HG03521 (cell line): ENCODE results near the gene ARSG.
A peak's percentile ranks its signal among the peaks of the same experiment; 100 is the strongest.

Source experiments
- ATAC-seq: cut with Tn5 transposase; IDR thresholded peaks from one replicate; pipeline ENCODE4 v1.9.1; 2021; ENCODE audit warnings: mild to moderate bottlenecking, moderate library complexity; ENCODE audit not compliant: unreplicated experiment

ARSG gene

DNA sequence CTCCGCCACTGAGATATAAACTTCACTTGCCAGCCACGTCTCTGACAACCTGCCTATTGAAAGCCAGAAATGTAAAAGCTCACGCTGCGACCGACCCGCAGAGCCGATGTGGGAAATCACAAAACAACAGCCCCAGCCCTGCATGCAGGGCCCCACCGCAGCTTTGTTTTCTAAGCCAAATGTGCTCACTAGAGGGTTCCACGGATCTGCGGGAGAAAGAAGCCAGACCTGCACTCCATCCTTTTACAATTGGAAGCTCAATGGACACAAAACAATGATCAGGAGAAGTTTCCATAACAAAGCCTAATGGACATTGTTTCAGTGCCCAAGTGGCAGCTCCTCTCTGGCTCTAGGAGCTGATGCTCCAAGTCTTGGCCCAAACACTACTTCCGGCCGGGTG, 132.9 kb downstream of the ARSG start:
- no peak for ATAC-seq

DNA sequence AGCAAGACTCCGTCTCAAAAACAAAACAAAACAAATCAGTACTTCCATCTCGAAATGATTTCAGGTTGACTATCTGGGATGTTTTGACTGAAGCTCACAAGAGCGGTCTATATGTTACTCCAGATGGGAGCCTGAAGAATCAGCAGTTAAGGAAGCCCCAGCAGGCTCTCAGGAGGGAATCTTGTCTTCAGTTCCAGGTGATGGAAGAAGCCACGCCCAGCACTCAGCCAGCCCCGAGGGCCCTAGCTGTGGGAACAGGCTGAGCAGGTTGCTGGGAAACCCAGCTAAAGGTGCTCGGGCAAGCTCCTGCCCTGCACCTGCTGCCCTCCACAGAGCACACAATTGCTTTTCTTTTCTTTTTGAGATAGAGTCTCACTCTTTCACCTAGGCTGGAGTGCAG, 133.6 kb downstream of the ARSG start:
- ATAC-seq = no peak

DNA sequence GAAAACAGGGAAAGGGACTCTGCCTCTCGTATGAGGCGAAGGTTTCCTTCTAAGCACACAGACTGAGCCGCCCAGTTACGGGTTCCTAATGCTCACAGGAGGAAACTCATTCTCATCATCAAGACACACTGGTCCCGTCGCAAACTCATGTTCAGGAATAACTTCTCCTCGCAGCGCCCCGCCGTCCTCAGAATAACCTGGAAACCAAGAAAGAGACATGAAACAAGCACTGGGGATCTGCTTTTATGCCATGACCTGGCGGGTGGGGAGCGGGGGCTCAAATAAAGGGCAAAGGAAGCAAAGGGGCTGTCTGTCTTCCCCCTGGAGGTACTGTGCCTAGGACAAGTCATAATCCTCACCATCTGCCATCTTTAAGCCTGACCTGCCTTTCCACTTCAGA, 134.7 kb downstream of the ARSG start:
- ATAC-seq = no peak

DNA sequence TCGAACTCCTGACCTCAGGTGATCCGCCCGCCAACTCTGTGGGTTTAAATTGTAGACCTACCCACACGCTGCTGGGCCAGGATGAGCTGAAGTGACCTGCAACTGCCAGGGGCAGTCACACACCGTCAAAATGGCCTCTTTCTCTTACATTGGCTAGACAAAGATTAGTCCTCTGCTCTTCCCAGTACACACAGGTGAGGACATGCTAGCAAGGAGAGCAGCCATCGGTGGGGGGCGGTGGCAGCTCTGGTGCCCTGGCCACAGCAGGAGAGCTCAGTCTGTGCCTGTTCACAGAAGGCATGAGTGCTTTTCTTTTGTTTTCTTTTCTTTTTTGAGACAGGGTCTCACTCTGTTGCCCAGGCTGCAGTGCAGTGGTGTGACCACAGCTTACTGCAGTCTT, 136.3 kb downstream of the ARSG start:
- no peak for ATAC-seq

DNA sequence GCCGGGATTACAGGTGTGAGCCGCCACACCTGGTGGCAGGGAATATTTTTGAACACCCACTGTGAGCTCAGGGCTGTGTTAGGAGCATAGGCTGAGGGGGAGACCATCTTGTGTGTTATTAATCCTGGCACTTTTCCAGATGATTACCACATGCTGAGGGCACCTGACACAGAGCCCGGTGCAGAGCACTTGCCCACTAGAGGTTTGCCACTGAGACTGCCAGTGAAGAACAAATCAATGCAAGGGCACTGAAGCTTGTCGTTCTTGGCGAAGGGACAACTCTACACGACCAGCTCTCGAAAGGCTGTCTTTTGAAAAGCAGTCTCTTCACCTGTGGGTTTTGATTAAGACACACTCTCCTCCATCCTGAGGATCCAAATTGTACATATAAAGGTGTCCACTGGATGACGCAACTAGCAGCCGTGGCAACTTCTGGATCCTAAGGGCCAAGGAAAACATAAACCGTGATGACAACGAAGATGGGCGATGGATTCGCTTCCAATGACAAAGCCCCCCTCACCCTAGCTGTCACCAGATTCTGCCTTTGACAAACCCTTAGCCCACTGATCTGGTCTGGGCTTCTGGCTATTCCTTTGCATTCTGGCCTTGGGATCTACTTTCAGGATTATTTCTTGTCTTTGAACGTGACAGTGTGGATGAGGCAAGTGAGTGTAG, 137.3 kb downstream of the ARSG start:
- ATAC-seq = no peak

DNA sequence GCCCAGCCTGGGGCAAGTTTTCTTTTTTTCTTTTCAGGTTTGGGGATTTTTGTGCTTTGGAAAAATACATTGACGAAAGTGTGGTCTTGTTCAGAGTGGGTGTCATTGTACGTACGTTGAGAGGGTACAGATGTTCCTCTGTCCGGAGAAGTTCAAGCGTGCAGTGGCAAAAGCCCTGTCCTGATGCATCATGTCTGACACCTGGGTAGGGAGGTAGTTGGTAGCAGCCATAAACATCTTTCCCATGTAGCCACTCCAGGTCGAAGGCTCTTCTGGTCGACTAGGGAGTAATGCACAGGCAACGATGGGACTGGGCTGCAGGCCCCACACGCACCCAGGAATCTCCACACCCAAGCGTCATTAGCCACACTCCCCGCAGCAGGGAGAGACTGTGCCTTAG, 138.6 kb downstream of the ARSG start:
- ATAC-seq = no peak

DNA sequence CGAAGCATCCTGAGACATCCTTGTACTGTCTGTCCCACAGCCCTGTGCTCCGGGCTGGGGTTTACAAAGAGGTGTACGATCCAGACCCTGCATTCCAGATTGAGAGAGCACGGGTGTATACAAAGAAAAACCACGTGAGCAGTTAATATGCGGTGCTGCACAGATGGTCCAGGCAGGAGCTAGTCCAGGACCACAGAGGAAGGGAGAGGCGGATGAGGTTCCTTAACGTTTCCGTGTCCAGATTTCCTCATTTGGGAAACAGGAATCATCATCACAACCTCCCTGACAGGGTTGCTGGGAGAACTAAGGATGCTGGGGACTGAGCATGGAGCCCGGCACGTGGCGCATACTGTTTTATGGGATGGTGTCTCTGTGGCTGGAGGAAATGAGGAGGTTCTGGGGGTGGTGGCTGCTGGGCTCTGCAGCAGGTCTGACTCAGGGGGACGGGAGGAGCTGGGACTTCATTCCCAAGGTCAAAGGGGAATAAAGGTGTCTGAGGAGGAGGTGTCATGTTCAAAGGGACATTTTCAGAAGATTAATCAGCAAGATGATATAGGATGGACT, 139.8 kb downstream of the ARSG start:
- no peak for ATAC-seq

DNA sequence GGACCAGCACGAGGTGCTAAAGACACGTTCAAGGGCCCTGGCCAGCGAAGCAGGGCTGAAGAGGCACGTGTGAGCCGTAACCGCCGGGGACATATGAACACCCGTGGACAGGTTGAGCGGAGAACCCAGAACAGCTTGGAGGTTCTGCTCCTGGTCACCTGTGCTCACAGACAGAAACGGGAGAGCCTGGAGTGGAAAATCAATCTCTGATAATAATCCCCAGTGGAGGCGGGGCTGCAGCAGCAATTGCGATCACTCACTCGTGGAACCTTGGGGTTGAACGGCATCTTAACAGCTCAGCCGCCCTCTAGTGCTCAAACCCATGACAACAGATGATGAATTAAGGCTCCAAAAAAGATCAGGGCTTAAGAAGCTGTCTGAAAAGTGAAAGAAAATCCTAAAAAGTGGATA, 140.4 kb downstream of the ARSG start:
- no peak for ATAC-seq

DNA sequence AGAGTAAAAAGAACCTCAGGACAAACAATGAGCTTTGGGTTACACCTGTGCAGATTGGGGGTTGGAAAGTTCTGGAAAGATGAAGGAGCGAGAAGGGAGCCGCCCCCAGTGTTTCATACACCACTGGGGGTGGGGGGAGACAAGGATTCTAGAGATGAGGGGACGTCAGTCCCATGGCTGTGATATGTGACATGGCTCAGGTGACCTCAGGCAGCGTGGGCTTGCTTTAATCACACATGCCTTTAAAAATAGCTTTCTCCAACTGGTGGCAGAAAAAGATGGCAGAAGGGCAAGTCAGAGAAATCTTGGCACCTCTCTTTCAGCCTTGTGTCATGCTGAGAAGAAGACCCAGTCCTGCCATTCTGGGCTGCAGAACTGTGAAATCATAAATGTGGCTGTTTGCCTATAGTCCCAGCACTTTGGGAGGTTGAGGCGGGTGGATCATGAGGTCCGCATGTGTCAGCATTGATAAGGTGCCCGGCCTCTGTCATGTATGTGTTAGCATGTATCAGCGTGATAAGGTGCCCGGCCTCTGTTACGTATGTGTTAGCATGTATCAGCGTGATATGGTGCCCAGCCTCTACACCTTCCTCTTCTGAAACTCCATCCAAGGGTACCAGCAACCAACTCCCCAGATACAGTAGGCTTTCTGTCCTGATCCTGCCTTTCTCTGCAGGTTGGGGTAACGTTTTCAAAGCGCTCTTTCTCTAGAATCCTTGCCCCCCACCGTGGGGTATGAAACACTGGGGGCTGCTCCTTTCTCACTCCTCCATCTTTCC, 141.0 kb downstream of the ARSG start:
- no peak for ATAC-seq

DNA sequence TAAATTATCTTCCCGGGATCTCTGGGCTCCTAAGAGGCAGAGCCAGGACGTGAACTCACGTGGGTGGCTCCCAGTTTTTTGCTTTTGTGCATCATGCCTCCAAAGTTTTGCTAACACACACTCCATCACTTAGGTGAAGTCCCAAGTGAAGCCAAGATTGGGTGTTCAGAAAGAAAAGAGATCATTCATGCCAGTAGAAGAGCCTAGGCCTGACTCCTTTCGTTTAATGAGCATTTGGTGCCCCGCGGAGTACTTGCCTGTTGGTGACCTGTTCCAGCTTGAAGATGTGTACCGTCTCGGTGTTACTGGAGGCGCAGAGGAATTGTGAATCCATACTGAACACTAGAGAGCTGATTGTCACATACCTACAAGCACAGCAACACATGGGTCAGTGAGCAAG, 141.9 kb downstream of the ARSG start:
- ATAC-seq = no peak

DNA sequence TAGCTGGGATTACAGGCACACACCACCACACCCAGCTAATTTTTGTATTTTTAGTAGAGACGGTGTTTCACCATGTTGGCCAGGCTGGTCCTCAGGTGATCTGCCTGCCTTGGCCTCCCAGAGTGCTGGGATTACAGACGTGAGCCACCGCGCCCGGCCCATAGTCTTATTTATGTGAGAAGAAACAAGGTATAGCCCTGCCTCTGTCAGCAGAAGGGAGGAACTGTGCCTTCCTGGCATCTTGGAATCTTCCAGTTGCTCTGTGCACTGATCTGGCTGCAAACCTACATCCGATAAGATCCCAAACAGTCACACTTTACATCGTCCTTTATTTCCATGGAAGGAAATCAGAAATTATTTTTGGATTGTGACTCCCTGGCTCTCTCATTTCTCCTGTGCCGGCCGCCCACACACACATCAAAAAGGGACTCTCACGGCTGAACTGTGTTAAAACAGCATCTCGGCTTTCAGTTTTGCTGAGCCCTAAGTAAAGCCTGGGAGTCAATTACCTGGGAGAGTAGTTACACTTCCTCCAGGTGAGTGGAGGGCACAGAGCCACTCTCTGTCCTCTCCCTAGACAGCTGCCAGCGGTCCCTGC, 142.7 kb downstream of the ARSG start:
- no peak for ATAC-seq

DNA sequence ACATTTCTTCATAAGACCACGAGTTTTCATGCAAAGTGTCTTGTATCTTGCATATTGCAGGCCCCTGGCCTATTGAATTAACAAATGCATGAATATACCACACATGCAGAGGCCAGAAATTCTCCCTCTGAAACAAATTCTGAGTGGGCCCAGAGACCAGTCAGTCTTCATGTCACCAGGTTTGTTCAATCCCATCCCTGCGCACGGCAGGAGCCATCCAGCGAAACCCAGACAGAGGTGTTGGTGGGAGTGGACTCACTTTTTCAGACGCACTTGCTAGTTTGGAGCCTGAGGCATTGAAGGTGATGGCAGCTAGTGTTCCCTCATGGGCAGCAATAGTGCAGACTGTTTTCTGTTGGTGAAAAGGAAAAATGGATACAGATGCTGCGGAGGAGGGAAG, 144.1 kb downstream of the ARSG start:
- ATAC-seq = no peak

DNA sequence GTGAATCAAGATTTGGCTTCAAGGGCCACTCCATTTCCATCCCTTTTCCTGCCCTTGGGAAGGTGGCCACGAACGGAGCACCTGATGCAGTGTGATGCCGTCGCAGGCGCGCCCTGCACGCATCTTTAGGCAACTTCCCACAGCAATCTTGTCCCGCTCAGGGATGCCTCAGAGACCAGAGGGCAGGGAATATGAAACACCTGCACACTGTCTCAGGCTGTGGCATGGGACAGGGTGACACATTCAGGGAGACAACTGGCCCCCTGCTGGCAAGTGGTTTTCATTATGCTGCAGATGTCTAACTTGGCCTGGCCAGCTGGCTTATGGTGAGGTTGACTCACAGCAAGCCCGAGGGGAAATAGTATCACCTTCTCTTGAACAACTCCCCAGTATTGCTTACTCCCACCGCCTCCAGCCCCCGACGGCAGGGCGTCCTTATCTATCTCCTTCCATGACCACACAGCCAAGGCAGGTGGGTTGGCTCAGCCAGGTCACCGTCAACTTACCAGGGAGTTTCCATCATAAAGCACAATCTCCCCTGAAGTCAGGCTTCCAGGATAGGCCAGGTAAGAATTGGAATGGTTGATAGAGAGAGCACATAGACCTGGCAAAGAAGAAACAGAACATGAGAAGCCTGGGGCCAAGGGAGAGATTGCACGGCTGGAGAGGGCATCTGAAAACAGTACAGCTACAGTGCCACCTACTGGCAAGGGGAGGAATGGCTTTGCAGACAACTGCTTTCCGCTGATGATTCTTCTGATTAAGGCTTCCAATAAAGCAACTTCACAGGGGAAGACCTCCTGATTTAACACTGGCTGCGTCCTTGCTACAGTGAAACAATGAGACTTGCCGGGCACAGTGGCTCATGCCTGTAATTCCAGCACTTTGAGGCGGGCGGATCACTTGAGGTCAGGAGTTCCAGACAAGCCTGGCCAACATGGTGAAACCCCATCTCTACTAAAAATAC, 144.9 kb downstream of the ARSG start:
- ATAC-seq = peak; percentile 45

DNA sequence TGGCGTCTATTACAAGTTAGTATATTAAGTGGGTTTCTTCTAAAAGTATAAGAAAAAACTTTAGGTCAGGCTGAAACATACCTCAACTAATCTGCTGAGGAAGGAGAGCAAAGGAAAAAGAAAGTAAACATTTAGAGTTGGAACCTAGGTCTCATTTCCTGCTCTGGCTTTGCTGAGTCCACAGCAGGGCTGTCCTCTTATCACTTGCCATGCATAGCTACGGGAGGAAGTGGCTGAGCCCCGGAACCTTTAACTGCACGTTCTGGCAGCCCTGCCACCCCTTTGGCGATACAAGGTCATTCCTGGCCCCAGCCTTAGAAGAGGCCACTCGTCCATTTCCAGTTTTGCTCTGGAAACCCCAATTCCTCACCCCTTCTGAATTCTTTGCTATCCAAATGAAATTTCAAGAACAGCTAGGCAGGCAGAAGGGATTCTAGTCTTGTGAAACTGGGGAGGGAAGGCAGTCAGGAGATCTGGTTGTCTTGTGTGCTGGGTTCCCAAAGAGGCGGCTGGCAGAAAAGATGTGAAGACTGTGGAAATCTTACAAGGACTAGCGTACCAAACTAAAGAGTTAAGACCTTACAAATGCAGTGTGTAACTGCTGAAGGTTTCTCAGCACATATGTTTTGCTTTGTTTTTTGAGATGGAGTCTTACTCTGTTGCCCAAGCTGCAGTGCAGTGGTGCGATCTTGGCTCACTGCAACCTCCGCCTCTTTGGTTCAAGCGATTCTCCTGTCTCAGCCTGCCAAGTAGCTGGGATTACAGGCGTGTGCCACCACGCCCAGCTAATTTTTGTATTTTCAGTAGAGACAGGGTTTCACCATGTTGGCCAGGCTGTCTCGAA, 146.9 kb downstream of the ARSG start:
- peak; percentile 60 for ATAC-seq

DNA sequence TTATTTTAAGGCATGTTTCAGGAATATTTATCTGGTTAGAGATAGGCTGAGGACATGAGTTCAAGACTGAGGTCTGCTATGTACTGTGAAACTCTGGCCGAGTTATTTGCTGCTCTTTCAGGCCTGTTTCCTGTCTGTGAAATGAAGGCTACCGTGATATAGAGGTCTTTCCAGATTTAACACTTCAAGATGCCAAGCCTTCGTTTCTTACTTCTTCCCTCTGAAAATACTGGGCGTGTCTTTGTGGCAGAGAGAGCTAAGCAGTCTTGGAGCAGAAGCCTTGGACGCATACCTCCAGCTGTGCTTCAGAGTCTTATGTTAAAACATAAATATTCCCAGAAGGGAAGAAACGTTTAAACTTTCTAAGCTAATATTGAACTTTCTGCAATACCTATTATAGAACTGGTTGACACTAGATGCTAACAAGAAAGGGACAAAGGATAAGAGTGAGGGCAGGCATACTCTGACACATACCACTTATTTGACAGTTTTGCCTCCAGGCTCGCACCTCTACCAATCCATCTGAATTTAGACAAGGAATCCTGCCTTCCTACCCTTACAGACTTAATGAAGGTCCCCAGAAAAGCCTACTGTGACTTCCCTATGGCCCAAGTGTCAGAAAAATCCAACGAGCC, 148.5 kb downstream of the ARSG start:
- no peak for ATAC-seq

DNA sequence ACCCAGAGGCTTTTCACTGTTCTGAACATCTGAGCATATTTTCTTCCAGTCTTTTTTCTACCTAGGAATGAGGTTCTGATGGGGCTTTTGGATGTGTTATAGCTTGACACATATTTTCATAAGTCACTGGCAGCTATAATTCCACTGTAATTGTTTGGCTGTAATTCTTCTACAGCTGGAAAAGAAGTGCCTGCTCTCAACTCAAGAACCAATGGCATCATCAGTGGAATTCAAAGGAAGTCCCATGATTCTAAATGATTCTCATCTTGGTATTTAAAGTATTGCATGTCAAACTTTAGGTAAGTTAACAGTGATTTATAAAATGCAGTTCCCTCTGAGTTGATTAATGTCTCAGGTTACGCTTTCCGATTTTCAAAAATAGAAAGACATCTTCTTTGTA, 149.2 kb downstream of the ARSG start:
- no peak for ATAC-seq

DNA sequence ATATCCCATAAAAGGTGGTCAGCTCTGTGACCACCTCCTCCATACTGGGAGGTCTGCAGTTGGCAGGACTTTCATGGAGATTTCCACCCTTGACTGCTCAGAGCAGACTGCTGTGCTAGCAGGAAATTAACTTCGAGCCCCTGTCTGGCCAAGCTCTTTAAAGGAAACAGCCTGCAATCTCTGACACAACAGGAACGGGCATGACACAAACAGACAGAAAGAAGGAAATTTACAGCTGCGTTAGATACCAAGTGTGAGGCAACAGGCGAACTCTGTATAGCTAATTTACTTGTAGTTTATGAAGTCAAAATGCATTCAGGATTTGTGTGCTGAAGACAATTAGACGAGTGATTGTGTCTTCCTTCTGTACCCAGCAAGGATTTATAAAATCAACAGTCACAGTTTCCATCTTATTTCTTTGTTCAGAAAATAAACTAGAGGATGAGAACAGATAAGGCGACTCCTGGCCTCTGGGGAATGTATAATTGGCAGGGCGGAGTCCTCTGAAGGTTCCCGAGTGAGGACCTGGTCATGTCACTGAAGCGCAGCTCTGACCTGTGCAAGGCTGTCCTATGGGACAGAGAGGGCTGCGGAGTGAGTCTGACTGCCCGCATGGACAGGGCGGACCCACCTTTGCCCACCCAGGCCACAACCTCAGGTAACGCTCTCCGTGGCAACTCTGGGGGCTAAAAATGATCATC, 149.9 kb downstream of the ARSG start:
- no peak for ATAC-seq

DNA sequence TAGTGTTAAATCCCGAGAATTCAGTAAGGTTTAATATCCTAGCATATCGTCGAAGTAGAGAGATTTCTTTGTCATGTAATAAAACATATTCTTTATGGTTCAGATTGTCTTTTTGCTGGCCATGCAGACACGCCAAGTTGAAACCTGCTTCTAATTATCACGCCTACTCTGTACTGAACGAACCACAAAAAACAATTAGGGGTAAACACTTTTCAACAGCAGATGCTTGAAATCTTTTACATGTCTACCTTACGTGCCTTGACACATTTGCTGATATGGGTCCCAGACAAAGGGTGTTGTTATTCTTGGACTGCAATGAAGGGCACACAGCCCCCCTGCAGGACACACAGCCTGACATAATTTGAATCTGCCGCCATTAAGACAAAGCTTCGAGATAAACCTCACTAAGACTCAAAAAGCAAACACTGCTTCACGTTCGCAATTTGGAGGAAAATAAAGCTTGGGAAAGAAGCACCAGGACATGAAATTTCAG, 152.7 kb downstream of the ARSG start:
- ATAC-seq = no peak

DNA sequence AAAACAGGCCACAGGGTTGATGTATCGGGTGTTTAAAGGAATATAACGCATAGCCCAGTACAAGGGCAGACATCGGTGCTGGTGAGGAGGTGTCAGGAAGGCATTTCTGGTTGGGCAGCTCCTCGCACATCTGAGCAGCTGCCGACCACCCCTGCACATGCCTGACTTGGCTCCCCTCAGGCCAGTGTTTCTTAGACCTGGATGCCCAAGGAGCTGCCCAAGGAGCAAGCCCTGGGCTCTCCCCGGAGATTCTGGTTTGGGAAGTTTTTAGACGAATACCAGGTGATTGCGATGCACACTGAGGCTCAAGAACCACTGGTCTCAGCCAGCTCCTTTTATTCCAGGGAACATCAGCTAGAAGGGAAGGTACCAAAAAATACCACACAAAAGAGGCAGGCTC, 154.4 kb downstream of the ARSG start:
- no peak for ATAC-seq
